Measurements from ENCODE around the gene GUCY1A2.

DNA sequence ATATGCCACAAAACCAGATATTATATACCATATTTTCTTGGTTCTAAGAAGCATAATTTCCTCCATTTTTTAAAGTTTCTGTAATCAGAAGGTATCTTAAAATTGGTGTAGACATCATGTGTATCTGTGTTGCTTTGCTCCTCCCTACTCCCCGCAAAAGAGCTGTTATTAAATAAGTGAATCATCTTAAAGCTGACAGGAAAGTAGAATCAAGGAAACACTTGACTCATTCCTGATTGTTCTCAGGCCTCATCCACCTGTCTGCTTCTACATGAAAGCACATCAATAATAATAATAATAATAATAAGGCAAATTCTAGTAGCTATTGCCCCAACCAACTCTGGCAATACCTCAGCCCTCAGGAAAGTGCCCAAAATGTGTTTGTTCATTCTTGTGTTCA is 26.2 kb upstream of the GUCY1A2 start:
- TF ChIP-seq TAF1 (IDR thresholded peaks at IDR 0.05; ENCODE audit: low read depth, low read length): no peak
- TF ChIP-seq POLR2A (IDR thresholded peaks at IDR 0.05; ENCODE audit: low read depth, low read length): no peak
- no peak for TF ChIP-seq SPI1 (IDR thresholded peaks at IDR 0.05; ENCODE audit: low read depth, low read length)
- TF ChIP-seq PAX5 (IDR thresholded peaks at IDR 0.05; ENCODE audit: insufficient read depth, low read length, severe bottlenecking): no peak
